ENCODE measurements around the gene ANKS1A.
A peak's percentile ranks its signal among the peaks of the same experiment; 100 is the strongest.

ANKS1A gene

GRCh38 chr6:34940030-34940434 is 51.0 kb downstream of the ANKS1A start:
- ATAC-seq (ENCODE audit: low read depth), result no peak
- no peak overlapping the region for H3K27ac ChIP-seq (ENCODE audit: poor library complexity, severe bottlenecking)
- DNase-seq (ENCODE audit: low spot score), result no peak
- no peaks in the 10 kb centered on the region; the same call in 1 of the 2 replicates for H3K36me3 ChIP-seq (ENCODE audit: low read depth)
- no peaks in the 10 kb centered on the region for H3K4me1 ChIP-seq (ENCODE audit: insufficient read depth, poor library complexity, severe bottlenecking)
- H3K4me3 ChIP-seq (ENCODE audit: severe bottlenecking), result no peak overlapping the region
- no peaks in the 10 kb centered on the region for H3K9me3 ChIP-seq (ENCODE audit: severe bottlenecking)
- no peak for TF ChIP-seq CTCF (IDR thresholded peaks at IDR 0.05; ENCODE audit: poor library complexity, severe bottlenecking)
- H3K27me3 ChIP-seq (ENCODE audit: insufficient read depth, poor library complexity, severe bottlenecking), result no peaks in the 10 kb centered on the region

DNA sequence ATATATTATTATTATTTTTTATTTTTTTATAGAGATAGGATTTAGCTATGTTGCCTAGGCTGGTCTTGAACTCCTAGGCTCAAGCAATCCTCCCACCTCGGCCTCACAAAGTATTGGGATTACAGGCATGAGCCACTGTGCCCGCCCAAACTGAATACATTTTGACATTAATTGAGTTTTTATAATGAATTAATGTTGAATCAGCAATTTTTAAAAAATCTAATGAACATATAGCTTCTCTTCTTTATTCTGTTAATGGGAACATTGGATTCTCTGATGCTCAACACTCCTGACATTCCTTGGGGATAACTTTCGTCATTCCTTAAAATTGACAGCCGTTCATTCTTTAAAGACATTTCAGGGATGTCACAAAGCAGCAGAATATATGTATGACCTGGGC is 52.4 kb downstream of the ANKS1A start:
- no peak overlapping the region for H3K4me3 ChIP-seq (ENCODE audit: severe bottlenecking)
- no peak overlapping the region for H3K27ac ChIP-seq (ENCODE audit: poor library complexity, severe bottlenecking)
- ATAC-seq (ENCODE audit: low read depth) (no peak), DNase-seq (ENCODE audit: low spot score) (no peak)
- H3K4me1 ChIP-seq (ENCODE audit: insufficient read depth, poor library complexity, severe bottlenecking), result no peaks in the 10 kb centered on the region
- H3K36me3 ChIP-seq (ENCODE audit: low read depth), result no peaks in the 10 kb centered on the region; the same call in 1 of the 2 replicates
- no peaks in the 10 kb centered on the region for H3K27me3 ChIP-seq (ENCODE audit: insufficient read depth, poor library complexity, severe bottlenecking)
- no peak for TF ChIP-seq CTCF (IDR thresholded peaks at IDR 0.05; ENCODE audit: poor library complexity, severe bottlenecking)
- H3K9me3 ChIP-seq (ENCODE audit: severe bottlenecking), result no peaks in the 10 kb centered on the region

DNA sequence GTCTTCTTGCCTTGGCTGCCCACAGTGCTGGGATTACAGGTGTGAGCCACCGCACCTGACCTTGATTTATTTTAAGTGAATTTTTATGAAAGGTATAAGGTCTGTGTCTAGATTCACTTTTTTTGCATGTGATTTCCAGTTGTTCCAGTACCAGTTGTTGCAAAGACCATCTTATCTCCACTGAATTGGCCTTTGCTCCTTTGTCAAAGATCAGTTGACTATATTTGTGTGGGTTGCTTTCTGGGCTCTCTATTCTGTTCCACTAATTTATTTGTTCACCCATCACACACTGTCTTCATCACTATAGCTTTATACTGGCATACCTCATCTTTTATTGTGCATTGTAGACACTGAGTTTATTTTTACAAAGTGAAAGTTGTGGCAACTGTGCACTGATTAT is 56.3 kb downstream of the ANKS1A start:
- H3K9me3 ChIP-seq (ENCODE audit: severe bottlenecking), result no peaks in the 10 kb centered on the region
- no peaks in the 10 kb centered on the region for H3K27me3 ChIP-seq (ENCODE audit: insufficient read depth, poor library complexity, severe bottlenecking)
- no peak for ATAC-seq (ENCODE audit: low read depth)
- H3K4me3 ChIP-seq (ENCODE audit: severe bottlenecking), result no peak overlapping the region
- TF ChIP-seq CTCF (IDR thresholded peaks at IDR 0.05; ENCODE audit: poor library complexity, severe bottlenecking), result no peak
- H3K36me3 ChIP-seq (ENCODE audit: low read depth), result no peaks in the 10 kb centered on the region; the same call in 1 of the 2 replicates
- no peak overlapping the region for H3K27ac ChIP-seq (ENCODE audit: poor library complexity, severe bottlenecking)
- H3K4me1 ChIP-seq (ENCODE audit: insufficient read depth, poor library complexity, severe bottlenecking), result no peaks in the 10 kb centered on the region
- no peak for DNase-seq (ENCODE audit: low spot score)

DNA sequence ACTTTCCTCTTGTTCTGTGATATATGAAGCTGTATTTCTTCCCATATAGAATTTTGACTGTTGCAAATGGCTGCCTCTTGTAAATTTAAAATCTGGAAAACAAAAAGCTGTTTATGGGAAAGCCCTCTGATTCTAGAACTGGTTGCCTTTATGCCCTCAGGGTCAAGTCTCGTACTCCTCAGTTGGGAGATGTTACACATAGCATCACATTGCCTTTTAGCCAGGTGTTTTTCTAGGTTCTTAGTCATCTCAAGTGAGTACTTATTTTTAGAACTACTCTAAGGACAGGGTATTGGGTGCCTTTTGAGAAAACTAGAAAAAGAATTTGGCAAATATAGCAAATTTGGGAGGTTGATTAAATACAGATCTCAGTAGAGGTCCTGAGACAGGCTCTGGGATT is 58.5 kb downstream of the ANKS1A start:
- ATAC-seq (ENCODE audit: low read depth), result 0 out of 3 replicates have a peak, but pooled peaks have one; percentile 35
- no peak for DNase-seq (ENCODE audit: low spot score)
- Histone ChIP-seq H3K4me3 (ENCODE audit: severe bottlenecking) (no peak overlapping the region), H3K27me3 (ENCODE audit: insufficient read depth, poor library complexity, severe bottlenecking) (no peaks in the 10 kb centered on the region), H3K4me1 (ENCODE audit: insufficient read depth, poor library complexity, severe bottlenecking) (peaks cover 6% of the 10 kb centered on the region), H3K9me3 (ENCODE audit: severe bottlenecking) (no peaks in the 10 kb centered on the region), H3K27ac (ENCODE audit: poor library complexity, severe bottlenecking) (no peak overlapping the region), H3K36me3 (ENCODE audit: low read depth) (no peaks in the 10 kb centered on the region)
- no peak for TF ChIP-seq CTCF (IDR thresholded peaks at IDR 0.05; ENCODE audit: poor library complexity, severe bottlenecking)

GRCh38 chr6:34949636-34950035 is 60.6 kb downstream of the ANKS1A start:
- Histone ChIP-seq H3K9me3 (ENCODE audit: severe bottlenecking) (no peaks in the 10 kb centered on the region), H3K4me3 (ENCODE audit: severe bottlenecking) (no peak overlapping the region), H3K36me3 (ENCODE audit: low read depth) (no peaks in the 10 kb centered on the region), H3K4me1 (ENCODE audit: insufficient read depth, poor library complexity, severe bottlenecking) (peaks cover 6% of the 10 kb centered on the region), H3K27me3 (ENCODE audit: insufficient read depth, poor library complexity, severe bottlenecking) (no peaks in the 10 kb centered on the region), H3K27ac (ENCODE audit: poor library complexity, severe bottlenecking) (no peak overlapping the region)
- ATAC-seq (ENCODE audit: low read depth), result no peak
- no peak for DNase-seq (ENCODE audit: low spot score)
- TF ChIP-seq CTCF (IDR thresholded peaks at IDR 0.05; ENCODE audit: poor library complexity, severe bottlenecking), result no peak
